SU-DHL-6 (cell line): ENCODE measurements around the gene MATN1.

Experiments used
- CTCF ChIP-seq: fragments of 200-600 bp; sonication (generic); IDR thresholded peaks from one replicate; pipeline ENCODE4 v1.5.1; 2017; ENCODE audit warnings: antibody characterized with exemption, mild to moderate bottlenecking, low read length, moderate library complexity; ENCODE audit not compliant: insufficient read depth, poor library complexity, severe bottlenecking
- EZH2phosphoT487 ChIP-seq: fragments of 200-600 bp; sonication (generic), shearing (Covaris generic); conservative IDR thresholded peaks from 2 replicates; pipeline ENCODE4 v1.6.1; 2018; ENCODE audit warnings: mild to moderate bottlenecking, antibody characterized with exemption, low read length, moderate library complexity, mixed read lengths

- TF ChIP-seq CTCF = no peak
- TF ChIP-seq EZH2phosphoT487 = no peak
Measured at GRCh38 chr1:30750731-30751291, 27.4 kb upstream of the MATN1 start.
